ENCODE data around the gene MACF1. TPM values are rescaled to one million over a fixed set of nuclear protein-coding genes. Genes with fewer than 3 reads are reported as not detected.
"Not testable (repeated sequence)": the region's sequence is repeated elsewhere in the genome, so short reads cannot be mapped to it uniquely, and the experiment has no call there.

The MACF1 gene
- polyA plus RNA-seq, 6 donors from 2014 or later: 9.1 to 96.3 (median 29.5) TPM

DNA sequence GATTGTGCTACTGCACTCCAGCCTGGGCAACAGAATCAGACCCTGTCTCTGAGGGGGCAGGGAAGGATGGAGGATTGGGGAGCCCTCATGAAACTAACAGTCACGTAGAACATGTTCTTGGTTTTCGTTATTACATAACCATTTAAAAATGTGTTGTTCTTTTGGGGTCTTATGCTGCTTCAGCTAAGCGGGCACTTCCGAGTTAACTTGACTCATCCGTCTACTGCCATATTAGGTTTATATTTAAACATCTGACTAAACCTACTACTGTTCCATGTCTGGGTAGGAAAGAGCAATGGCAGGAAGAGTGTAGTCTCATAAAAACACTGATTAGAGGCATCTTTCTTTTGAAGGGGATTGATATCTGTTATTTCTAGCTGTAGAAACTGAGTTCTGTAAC, 227.4 kb downstream of the MACF1 start:
- Mint-ChIP-seq H3K4me3 (no peak overlapping the region), H3K27me3 (no peaks in the 10 kb centered on the region), H3K27ac (peak overlapping the region in 2 of 6 donors; percentile 17 to 73), H3K36me3 (peaks cover 42 to 51% of the 10 kb centered on the region in 2 donors), H3K4me1 (no peaks in the 10 kb centered on the region), H3K9me3 (no peaks in the 10 kb centered on the region)
- ATAC-seq (ENCODE audit: low read depth in 2 of 2) (no peak), DNase-seq (no peak)

DNA sequence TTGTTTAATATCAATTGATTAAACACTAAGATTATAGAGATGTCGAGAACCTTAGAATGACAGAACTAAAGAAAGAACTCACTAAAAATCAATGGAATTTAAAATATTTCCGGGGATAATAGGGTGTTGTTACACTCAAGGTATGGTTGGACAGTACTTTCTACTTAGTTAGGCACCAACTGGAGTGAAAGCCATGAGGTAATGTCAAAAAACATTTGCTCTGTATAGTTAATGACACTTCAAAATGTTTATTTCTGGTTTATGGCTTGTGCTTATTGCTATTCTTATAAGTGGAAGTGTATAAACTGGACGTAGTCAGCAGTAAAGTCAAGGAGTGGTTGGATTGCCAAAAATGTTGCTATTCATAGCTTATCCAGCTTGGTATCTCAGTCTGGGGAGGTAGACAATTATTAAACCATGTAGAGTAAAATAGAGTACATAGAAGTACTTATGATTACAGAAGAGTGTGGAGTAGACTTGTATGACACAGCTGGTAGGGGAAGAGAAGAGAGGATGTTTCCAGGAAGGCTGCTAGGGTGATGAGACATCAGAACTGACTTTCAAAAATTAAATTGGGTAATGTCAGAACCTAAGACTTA, 230.4 kb downstream of the MACF1 start:
- H3K4me1 Mint-ChIP-seq: no peaks in the 10 kb centered on the region
- no peak for ATAC-seq (ENCODE audit: low read depth in 2 of 2)
- no peaks in the 10 kb centered on the region for H3K9me3 Mint-ChIP-seq
- DNase-seq: no peak
- H3K27ac Mint-ChIP-seq: no peak overlapping the region
- no peak overlapping the region for H3K4me3 Mint-ChIP-seq
- peaks cover 38 to 43% of the 10 kb centered on the region in 2 donors for H3K36me3 Mint-ChIP-seq
- no peaks in the 10 kb centered on the region for H3K27me3 Mint-ChIP-seq

DNA sequence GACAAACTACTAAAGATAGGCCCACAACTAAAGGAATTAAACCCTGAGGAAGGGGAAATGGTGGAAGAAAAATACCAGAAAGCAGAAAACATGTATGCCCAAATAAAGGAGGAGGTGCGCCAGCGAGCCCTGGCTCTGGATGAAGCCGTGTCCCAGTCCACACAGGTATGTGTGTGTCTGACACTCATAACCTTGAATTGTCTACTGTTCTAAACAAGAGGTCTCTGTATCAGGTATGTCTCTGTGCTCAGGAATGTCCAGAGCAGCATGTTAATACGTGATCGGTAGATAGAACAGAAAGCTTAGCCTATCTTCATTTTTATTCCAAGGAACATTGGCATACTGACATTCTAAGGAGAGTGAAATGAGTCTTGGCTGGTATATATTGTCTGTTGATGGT, 231.1 kb downstream of the MACF1 start:
- H3K27ac Mint-ChIP-seq: peak overlapping the region in 3 of 6 donors; percentile 11 to 58 (median 30)

DNA sequence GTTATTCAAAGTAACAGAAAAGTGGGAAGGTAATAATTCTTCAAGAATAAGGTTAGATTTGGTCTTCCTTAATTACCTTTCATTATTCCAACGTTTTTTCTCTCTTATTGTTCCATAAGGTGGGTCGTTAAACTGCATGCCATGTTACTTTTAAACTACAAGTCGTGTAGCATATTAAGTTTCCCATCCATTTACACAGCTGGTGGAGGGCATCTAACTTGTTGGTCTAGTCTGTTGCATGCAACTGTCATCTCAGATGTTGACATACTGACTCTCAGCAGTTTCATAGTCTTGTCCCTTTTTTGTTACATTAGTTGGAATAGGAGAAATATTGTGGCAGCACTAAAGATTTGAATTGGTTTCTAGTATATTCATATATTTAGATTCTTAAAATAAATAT, 232.3 kb downstream of the MACF1 start:
- no peak for ATAC-seq (ENCODE audit: low read depth in 2 of 2)
- no peaks in the 10 kb centered on the region for H3K27me3 Mint-ChIP-seq
- H3K9me3 Mint-ChIP-seq: no peaks in the 10 kb centered on the region
- no peak overlapping the region for H3K27ac Mint-ChIP-seq
- no peaks in the 10 kb centered on the region for H3K4me1 Mint-ChIP-seq
- H3K4me3 Mint-ChIP-seq: no peak overlapping the region
- H3K36me3 Mint-ChIP-seq: peaks cover 33 to 36% of the 10 kb centered on the region in 2 donors
- no peak for DNase-seq

More for the DNA sequence above, 231.1 kb downstream of the MACF1 start:
- Mint-ChIP-seq H3K27me3 (no peaks in the 10 kb centered on the region), H3K9me3 (no peaks in the 10 kb centered on the region), H3K36me3 (peaks cover 38% of the 10 kb centered on the region in 2 donors), H3K4me3 (no peak overlapping the region), H3K4me1 (no peaks in the 10 kb centered on the region)
- no peak for ATAC-seq (ENCODE audit: low read depth in 2 of 2)
- DNase-seq: no peak

DNA sequence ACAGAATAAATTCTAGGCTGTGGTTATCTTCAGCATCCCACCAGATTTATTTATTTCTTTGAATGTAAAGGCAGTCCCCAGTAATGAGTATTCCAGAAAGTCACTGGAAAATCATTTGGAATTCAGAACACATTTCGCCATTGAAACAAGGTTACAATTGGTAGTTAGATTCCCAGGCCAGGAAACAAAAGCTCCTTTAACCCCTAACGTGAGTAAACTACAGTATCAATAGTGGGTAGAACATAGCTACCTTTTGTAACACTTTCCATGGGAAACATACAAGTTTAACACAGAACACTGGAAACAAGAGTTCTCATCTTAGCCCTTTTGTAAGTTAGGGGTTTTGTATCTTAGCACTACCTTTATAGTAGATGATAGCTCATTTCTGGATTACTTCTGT, 233.5 kb downstream of the MACF1 start:
- Mint-ChIP-seq H3K27me3 (no peaks in the 10 kb centered on the region), H3K4me1 (no peaks in the 10 kb centered on the region), H3K36me3 (peaks cover 40 to 48% of the 10 kb centered on the region in 2 donors), H3K27ac (no peak overlapping the region), H3K4me3 (no peak overlapping the region), H3K9me3 (no peaks in the 10 kb centered on the region)
- DNase-seq (no peak), ATAC-seq (ENCODE audit: low read depth in 2 of 2) (no peak)

DNA sequence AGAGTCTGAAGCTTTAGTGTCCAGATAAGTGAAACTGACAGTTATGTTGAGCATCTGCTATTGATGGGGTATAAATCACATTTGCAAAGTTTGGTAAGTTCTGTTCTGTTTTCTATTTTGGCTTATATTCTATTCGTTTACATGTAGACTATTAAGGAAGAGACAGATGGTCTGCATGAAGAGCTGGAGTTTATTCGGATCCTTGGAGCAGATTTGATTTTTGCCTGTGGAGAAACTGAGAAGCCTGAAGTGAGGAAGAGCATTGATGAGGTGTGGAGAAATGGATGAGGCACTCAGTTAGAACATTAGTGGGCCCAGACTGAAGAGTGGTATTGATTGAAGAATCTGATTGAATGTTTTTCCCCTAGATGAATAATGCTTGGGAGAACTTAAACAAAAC, 236.4 kb downstream of the MACF1 start:
- Mint-ChIP-seq H3K27ac (peak overlapping the region in 2 of 6 donors; percentile 23 to 58), H3K36me3 (peaks cover 43 to 60% of the 10 kb centered on the region in 2 donors), H3K4me1 (no peaks in the 10 kb centered on the region), H3K9me3 (no peaks in the 10 kb centered on the region), H3K4me3 (no peak overlapping the region), H3K27me3 (no peaks in the 10 kb centered on the region)
- DNase-seq: no peak
- no peak for ATAC-seq (ENCODE audit: low read depth in 2 of 2)

DNA sequence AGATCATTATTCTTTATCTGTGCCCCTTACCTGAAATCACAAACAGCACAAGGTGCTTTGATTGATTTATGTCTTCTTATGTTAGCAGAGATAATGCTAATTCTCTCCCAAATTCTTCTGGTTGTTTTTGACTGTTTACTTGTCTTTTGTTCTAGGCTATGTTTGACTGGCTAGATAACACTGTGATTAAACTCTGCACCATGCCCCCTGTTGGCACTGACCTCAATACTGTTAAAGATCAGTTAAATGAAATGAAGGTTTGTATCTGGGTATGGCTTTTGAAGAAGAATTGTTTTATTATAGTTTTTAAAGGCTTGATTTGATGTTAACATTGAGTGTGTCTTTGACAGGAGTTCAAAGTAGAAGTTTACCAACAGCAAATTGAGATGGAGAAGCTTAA, 237.3 kb downstream of the MACF1 start:
- no peak for ATAC-seq (ENCODE audit: low read depth in 2 of 2)
- Mint-ChIP-seq H3K36me3 (peaks cover 38 to 54% of the 10 kb centered on the region in 2 donors), H3K4me1 (no peaks in the 10 kb centered on the region), H3K27ac (peak overlapping the region in 2 of 6 donors; percentile 43 to 59), H3K27me3 (no peaks in the 10 kb centered on the region), H3K9me3 (no peaks in the 10 kb centered on the region), H3K4me3 (no peak overlapping the region)
- no peak for DNase-seq

DNA sequence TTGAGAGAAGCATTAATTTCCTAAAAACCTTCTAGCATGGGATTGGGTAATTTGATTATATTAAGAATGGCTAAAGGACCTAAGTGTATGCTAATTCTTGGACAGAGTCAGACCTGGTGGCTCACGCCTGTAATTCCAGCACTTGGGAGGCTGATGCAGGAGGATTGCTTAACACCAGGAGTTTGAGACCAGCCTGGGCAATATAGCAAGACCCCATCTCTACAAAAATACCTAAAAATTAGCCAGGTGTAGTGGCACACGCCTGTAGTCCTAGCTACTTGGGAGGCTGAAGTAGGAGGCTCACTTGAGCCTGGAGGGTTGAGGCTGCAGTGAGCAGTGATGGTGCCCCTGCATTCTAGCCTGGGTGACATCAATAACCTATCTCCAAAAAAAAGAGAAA, 241.1 kb downstream of the MACF1 start:
- Mint-ChIP-seq H3K27me3 (no peaks in the 10 kb centered on the region), H3K27ac (peak overlapping the region in 3 of 6 donors; percentile 44 to 63 (median 52)), H3K4me1 (no peaks in the 10 kb centered on the region), H3K36me3 (peaks cover 40 to 54% of the 10 kb centered on the region in 2 donors), H3K4me3 (no peak overlapping the region), H3K9me3 (no peaks in the 10 kb centered on the region)
- ATAC-seq (ENCODE audit: low read depth in 2 of 2) (no peak), DNase-seq (no peak)

DNA sequence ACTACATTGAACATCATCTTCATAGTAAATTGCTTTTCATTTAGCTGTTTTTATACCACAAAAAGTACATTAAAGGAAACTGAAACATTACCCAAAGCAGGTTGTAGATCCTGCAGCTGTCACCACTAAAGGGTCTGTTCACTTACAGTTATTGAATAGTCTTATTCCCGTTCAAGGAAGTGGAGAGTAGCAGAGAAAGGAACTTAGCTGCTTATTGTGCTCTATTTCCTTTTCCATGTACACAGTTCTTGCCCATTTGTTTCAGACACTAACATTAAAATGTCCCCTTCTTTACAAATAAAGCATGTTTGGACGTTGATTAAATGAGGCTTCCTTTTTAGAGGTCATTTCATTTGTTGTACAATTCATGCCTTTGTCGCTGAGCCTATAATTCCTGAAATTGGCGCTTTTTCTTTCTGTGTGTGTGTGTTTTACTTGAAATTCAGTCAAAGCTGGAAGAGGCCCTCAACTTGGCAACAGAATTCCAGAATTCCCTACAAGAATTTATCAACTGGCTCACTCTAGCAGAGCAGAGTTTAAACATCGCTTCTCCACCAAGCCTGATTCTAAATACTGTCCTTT, 242.6 kb downstream of the MACF1 start:
- DNase-seq: no peak
- H3K27me3 Mint-ChIP-seq: no peaks in the 10 kb centered on the region
- H3K9me3 Mint-ChIP-seq: no peaks in the 10 kb centered on the region
- ATAC-seq (ENCODE audit: low read depth in 2 of 2): no peak
- H3K4me3 Mint-ChIP-seq: no peak overlapping the region
- H3K27ac Mint-ChIP-seq: peak overlapping the region in 1 of 6 donors; percentile 5
- H3K4me1 Mint-ChIP-seq: no peaks in the 10 kb centered on the region
- H3K36me3 Mint-ChIP-seq: peaks cover 41 to 42% of the 10 kb centered on the region in 2 donors

DNA sequence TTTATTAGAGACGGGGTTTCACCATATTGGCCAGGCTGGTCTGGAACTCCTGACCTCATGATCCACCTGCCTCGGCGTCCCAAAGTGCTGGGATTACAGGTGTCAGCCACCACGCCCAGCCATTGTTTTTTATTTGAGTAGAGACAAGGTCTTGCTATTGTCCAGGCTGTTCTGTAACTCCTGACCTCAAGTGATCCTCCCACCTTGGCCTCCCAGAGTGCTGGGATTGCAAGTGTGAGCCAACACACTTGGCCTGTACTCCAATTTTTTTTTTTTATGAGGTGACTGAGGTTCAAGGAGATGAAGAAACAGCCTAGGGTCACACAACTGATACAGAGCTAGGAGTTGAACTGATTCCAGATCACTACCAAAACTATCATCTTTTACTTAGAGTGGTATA, 245.5 kb downstream of the MACF1 start:
- not testable (repeated sequence) for H3K4me3 Mint-ChIP-seq; H3K4me1 Mint-ChIP-seq; ATAC-seq (ENCODE audit: low read depth in 2 of 2); H3K9me3 Mint-ChIP-seq; DNase-seq; H3K27me3 Mint-ChIP-seq
- H3K27ac Mint-ChIP-seq: peak overlapping the region in 1 of 6 donors; percentile 81
- H3K36me3 Mint-ChIP-seq: peaks cover 18 to 25% of the 10 kb centered on the region in 2 donors

DNA sequence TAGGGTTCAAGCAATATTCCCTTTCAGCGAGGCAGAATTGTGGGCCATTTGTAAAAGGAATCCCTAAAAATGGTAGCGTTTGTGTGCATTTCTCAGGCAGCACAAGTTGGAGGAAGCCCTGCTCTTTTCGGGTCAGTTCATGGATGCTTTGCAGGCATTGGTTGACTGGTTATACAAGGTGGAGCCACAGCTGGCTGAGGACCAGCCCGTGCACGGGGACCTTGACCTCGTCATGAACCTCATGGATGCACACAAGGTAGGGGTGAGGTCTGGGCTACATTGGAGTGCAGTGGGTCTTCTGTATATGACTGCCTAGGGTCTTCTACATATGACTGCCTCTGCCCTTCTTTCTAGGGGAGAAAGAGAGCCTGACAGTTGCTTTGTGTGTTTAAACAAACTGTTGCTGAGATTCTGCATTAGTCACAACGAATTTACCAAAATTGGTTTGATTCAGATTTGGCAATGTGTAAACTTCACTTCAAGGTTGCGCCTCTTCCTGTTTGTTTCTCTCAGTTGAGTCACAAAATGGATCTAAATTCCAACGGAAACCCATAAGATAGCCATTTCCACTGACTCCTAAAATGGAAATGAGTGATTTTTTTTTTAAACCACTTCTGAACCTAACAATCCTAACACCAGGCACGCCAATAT, 246.6 kb downstream of the MACF1 start:
- Mint-ChIP-seq H3K36me3 (peaks cover 18 to 28% of the 10 kb centered on the region in 2 donors), H3K4me3 (peak overlapping the region in 1 of 8 donors; percentile 49), H3K9me3 (no peaks in the 10 kb centered on the region), H3K4me1 (no peaks in the 10 kb centered on the region), H3K27ac (peak overlapping the region in 1 of 6 donors; percentile 44), H3K27me3 (no peaks in the 10 kb centered on the region)
- no peak for ATAC-seq (ENCODE audit: low read depth in 2 of 2)
- no peak for DNase-seq

DNA sequence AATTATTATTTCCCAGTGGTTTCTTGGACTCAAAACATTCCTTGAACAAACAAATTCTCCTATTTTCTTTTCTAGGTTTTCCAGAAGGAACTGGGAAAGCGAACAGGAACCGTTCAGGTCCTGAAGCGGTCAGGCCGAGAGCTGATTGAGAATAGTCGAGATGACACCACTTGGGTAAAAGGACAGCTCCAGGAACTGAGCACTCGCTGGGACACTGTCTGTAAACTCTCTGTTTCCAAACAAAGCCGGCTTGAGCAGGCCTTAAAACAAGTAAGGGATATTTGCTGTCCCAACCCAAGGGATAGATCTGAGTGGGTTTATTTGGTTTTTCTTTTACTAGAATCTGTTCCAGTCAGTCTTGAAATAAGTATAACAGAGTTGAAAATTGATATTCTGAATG, 247.6 kb downstream of the MACF1 start:
- Mint-ChIP-seq H3K4me3 (no peak overlapping the region), H3K9me3 (no peaks in the 10 kb centered on the region), H3K27ac (peak overlapping the region in 1 of 6 donors; percentile 37), H3K27me3 (no peaks in the 10 kb centered on the region), H3K36me3 (peaks cover 27 to 36% of the 10 kb centered on the region in 2 donors), H3K4me1 (no peaks in the 10 kb centered on the region)
- no peak for DNase-seq
- ATAC-seq (ENCODE audit: low read depth in 2 of 2): no peak

DNA sequence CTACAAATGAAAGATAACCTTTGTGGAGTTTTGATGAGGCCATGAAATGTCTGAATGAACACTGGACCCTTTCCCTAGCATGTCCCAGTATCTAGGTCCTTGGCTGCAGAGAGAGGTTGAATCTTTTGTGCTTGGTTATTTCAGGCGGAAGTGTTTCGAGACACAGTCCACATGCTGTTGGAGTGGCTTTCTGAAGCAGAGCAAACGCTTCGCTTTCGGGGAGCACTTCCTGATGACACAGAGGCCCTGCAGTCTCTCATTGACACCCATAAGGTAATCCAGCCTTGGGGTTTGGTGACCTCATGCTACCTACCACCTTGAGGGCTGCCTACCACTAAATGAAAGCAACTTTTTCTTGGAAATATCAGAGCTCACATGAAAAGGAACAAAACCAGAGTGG, 248.0 kb downstream of the MACF1 start:
- Mint-ChIP-seq H3K4me1 (no peaks in the 10 kb centered on the region), H3K4me3 (no peak overlapping the region), H3K36me3 (peaks cover 28 to 33% of the 10 kb centered on the region in 2 donors), H3K27ac (no peak overlapping the region), H3K9me3 (no peaks in the 10 kb centered on the region), H3K27me3 (no peaks in the 10 kb centered on the region)
- no peak for DNase-seq
- ATAC-seq (ENCODE audit: low read depth in 2 of 2): no peak

DNA sequence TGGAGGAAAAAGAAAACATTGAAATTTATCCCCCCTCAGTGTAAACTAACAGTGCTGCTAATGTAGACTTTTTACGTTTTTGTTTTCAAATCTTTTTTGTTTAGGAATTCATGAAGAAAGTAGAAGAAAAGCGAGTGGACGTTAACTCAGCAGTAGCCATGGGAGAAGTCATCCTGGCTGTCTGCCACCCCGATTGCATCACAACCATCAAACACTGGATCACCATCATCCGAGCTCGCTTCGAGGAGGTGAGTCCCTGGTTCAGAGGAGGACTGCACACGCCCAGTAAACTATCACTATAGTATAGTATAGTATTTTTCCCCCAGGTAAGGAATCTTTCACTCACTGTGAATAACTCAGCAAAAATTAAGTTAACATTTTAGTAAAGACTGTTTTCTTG, 249.1 kb downstream of the MACF1 start:
- no peaks in the 10 kb centered on the region for H3K4me1 Mint-ChIP-seq
- H3K27ac Mint-ChIP-seq: peak overlapping the region in 2 of 6 donors; percentile 24 to 28
- no peaks in the 10 kb centered on the region for H3K9me3 Mint-ChIP-seq
- peaks cover 24 to 33% of the 10 kb centered on the region in 2 donors for H3K36me3 Mint-ChIP-seq
- no peak for DNase-seq
- no peak for ATAC-seq (ENCODE audit: low read depth in 2 of 2)
- H3K4me3 Mint-ChIP-seq: no peak overlapping the region
- H3K27me3 Mint-ChIP-seq: no peaks in the 10 kb centered on the region
